Left forelimb (tissue), 1 donor: Measurements from ENCODE around the gene ASB18.

ENCODE experiments used
- DNase-seq: peaks from one replicate; pipeline ENCODE4 v3.0.0-alpha.2; 2018; ENCODE audit warnings: low spot score

Gene ASB18

GRCh38 chr2:236173729-236174607 lies 90.2 kb downstream of the ASB18 start:
- DNase-seq, result no peak

GRCh38 chr2:236173036-236173728 lies 91.0 kb downstream of the ASB18 start:
- no peak for DNase-seq

- no peak for DNase-seq
These were observed 91.8 kb downstream of the ASB18 start for GRCh38 chr2:236172255-236173035.

- DNase-seq, result no peak
These were observed 92.4 kb downstream of the ASB18 start for GRCh38 chr2:236171680-236172254.

- DNase-seq, result no peak
These were observed 93.0 kb downstream of the ASB18 start for GRCh38 chr2:236171181-236171679.

GRCh38 chr2:236170590-236171165 lies 93.5 kb downstream of the ASB18 start:
- no peak for DNase-seq

- no peak for DNase-seq
These were observed 94.2 kb downstream of the ASB18 start for GRCh38 chr2:236169741-236170589.

- no peak for DNase-seq
These were observed 95.0 kb downstream of the ASB18 start for GRCh38 chr2:236169151-236169721.

- no peak for DNase-seq
These were observed 95.8 kb downstream of the ASB18 start, which contains the start of gene GBX2 for GRCh38 chr2:236168110-236169080. Gene GBX2, minus strand, starts transcription at chr2:236168386. Its CDS starts 415 bp downstream, at chr2:236167971.

- DNase-seq, result no peak
These were observed 96.7 kb downstream of the ASB18 start for GRCh38 chr2:236167297-236168109.

GRCh38 chr2:236166796-236167296 lies 97.4 kb downstream of the ASB18 start:
- DNase-seq, result no peak

GRCh38 chr2:236165842-236166795 lies 98.1 kb downstream of the ASB18 start:
- DNase-seq, result no peak

- no peak for DNase-seq
These were observed 99.0 kb downstream of the ASB18 start for GRCh38 chr2:236164925-236165841.

- DNase-seq, result no peak
These were observed 99.8 kb downstream of the ASB18 start for GRCh38 chr2:236164201-236164924.
